ENCODE results near the gene TUBA4A.

DNA sequence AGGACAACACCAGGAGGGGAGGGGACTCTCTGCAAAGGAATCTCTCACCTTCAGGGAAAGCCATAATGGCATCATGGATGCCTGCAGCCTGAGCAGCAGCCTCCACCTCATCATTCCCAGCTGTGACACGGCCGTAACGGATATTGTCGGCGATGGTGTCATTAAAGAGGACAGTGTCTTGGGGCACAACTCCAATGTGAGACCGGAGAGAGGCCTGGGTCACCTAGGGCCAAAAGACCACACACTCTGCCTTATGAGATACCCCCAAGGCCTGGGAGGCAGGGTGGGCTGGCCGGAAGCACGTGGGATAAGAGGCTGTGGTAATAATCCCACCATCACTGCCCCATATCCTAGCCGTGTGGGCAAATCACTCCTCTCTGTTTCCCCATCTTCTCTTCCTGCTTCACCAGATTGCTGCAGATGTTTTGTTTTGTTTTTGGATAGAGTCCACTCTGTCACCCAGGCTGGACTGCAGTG, 42.8 kb downstream of the TUBA4A start:
- no peak for TF ChIP-seq POLR2AphosphoS5 (IDR thresholded peaks at IDR 0.05)
- TF ChIP-seq, protein P1, sequence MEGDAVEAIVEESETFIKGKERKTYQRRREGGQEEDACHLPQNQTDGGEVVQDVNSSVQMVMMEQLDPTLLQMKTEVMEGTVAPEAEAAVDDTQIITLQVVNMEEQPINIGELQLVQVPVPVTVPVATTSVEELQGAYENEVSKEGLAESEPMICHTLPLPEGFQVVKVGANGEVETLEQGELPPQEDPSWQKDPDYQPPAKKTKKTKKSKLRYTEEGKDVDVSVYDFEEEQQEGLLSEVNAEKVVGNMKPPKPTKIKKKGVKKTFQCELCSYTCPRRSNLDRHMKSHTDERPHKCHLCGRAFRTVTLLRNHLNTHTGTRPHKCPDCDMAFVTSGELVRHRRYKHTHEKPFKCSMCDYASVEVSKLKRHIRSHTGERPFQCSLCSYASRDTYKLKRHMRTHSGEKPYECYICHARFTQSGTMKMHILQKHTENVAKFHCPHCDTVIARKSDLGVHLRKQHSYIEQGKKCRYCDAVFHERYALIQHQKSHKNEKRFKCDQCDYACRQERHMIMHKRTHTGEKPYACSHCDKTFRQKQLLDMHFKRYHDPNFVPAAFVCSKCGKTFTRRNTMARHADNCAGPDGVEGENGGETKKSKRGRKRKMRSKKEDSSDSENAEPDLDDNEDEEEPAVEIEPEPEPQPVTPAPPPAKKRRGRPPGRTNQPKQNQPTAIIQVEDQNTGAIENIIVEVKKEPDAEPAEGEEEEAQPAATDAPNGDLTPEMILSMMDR (IDR thresholded peaks at IDR 0.05) = no peak
- no peak for TF ChIP-seq POLR2A (IDR thresholded peaks at IDR 0.05)
- no peak for TF ChIP-seq EP300 (IDR thresholded peaks at IDR 0.05; ENCODE audit: low read depth)
